Ovary (tissue), 3 donors: ENCODE data around the gene CCNJ.

Experiments used
- POLR2A ChIP-seq: fragments of 450-650 bp; IDR thresholded peaks from one replicate; pipeline ENCODE4 v1.6.1; 2017; ENCODE audit warnings: antibody characterized with exemption, mild to moderate bottlenecking, moderate library complexity
- TF ChIP-seq, protein P1 (sequence below), 3 donors: fragments of 450-650 bp in 2 of 3; fragments of 200-600 bp in 1 of 3; IDR thresholded peaks; one replicate each; pipeline versions ENCODE4 v1.5.1 to v1.8.0; 2016 to 2022; ENCODE audit warnings: antibody characterized with exemption in 3 of 3, mild to moderate bottlenecking in 1 of 3
- donor health status: DM: no; HTN: no; CAD: no.

DNA sequence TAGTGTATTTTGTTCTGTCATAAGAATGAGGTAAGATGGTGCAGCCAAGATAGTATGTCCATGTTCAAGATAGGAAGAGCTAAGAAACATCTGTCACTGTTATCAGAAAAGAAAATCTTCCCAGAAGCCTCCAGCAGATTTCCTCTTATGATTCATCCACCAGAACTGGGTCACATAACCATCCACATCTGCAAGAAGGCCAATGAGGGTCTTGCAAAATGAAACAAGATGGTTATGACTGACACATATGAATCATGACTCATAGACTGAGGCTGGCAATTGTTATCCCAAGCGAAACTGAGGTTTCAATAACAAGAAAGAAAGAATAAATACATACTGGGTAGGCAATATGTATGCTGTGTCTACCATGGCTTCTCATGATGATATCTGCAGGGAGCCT, 30.3 kb downstream of the CCNJ start:
- no peak for TF ChIP-seq POLR2A
- TF ChIP-seq, protein P1, sequence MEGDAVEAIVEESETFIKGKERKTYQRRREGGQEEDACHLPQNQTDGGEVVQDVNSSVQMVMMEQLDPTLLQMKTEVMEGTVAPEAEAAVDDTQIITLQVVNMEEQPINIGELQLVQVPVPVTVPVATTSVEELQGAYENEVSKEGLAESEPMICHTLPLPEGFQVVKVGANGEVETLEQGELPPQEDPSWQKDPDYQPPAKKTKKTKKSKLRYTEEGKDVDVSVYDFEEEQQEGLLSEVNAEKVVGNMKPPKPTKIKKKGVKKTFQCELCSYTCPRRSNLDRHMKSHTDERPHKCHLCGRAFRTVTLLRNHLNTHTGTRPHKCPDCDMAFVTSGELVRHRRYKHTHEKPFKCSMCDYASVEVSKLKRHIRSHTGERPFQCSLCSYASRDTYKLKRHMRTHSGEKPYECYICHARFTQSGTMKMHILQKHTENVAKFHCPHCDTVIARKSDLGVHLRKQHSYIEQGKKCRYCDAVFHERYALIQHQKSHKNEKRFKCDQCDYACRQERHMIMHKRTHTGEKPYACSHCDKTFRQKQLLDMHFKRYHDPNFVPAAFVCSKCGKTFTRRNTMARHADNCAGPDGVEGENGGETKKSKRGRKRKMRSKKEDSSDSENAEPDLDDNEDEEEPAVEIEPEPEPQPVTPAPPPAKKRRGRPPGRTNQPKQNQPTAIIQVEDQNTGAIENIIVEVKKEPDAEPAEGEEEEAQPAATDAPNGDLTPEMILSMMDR (IDR thresholded peaks at IDR 0.05) = no peak
